Vagina (tissue), 2 donors: ENCODE results near the gene BCAT1. TPM values are rescaled to one million over a fixed set of nuclear protein-coding genes. Genes with fewer than 3 reads are reported as not detected.

ENCODE experiments used
- DNase-seq, 2 donors: peaks; one replicate each; pipeline ENCODE4 v3.0.0-alpha.2; 2017; ENCODE audit errors: extremely low spot score in 2 of 2
- H3K27ac ChIP-seq: fragments of 200-600 bp; sonication (generic); one replicate; pipeline ENCODE4 v1.5.1; 2019
- H3K27me3 ChIP-seq: fragments of 200-600 bp; sonication (generic); one replicate; pipeline ENCODE4 v1.5.1; 2019
- H3K36me3 ChIP-seq, 2 donors: fragments of 200-600 bp; sonication (generic); one replicate each; pipeline ENCODE4 v1.5.1; 2017 to 2019
- H3K4me1 ChIP-seq: fragments of 200-600 bp; sonication (generic); one replicate; pipeline ENCODE4 v1.5.1; 2019
- H3K4me3 ChIP-seq, 2 donors: fragments of 200-600 bp; sonication (generic); 1 replicate in 1 of 2; 2 replicates in 1 of 2; pipeline ENCODE4 v1.5.1; 2016 to 2019
- H3K9me3 ChIP-seq: fragments of 200-600 bp; sonication (generic); one replicate; pipeline ENCODE4 v1.5.1; 2019
- POLR2A ChIP-seq, 2 donors: fragments of 450-650 bp; IDR thresholded peaks; one replicate each; pipeline ENCODE4 v1.6.1; 2017; ENCODE audit warnings: antibody characterized with exemption in 2 of 2, mild to moderate bottlenecking in 2 of 2, moderate library complexity in 2 of 2
- POLR2AphosphoS5 ChIP-seq, 2 donors: sonication (generic); formaldehyde crosslinking; IDR thresholded peaks; one replicate each; pipeline ENCODE4 v1.9.0; 2017; ENCODE audit warnings: antibody characterized with exemption in 2 of 2, mild to moderate bottlenecking in 2 of 2, low read depth in 1 of 2; ENCODE audit not compliant: insufficient read depth in 1 of 2
- intact Hi-C: fragments of 100-400 bp; cut with DNase I; formaldehyde crosslinking; loops from one replicate; pipeline ENCODE4 v1.15.1; 2023
- total RNA-seq: library from RNA; depleted of rRNA; stranded (reverse); fragments of >200 nt; gene quantifications from one replicate; pipeline ENCODE4 v1.2.3, GENCODE V29; 2016
- TF ChIP-seq, protein P1 (sequence below), 3 experiments: fragments of 450-650 bp in 2 of 3; fragments of 200-600 bp in 1 of 3; sonication (generic) in 1 of 3; IDR thresholded peaks; one replicate each; pipeline ENCODE4 v1.5.1; 2017 to 2019; ENCODE audit warnings: antibody characterized with exemption in 3 of 3, mild to moderate bottlenecking in 2 of 3, moderate library complexity in 2 of 3

BCAT1 gene
- total RNA-seq, 1 donor from 2014 or later: 20.6 TPM

DNA sequence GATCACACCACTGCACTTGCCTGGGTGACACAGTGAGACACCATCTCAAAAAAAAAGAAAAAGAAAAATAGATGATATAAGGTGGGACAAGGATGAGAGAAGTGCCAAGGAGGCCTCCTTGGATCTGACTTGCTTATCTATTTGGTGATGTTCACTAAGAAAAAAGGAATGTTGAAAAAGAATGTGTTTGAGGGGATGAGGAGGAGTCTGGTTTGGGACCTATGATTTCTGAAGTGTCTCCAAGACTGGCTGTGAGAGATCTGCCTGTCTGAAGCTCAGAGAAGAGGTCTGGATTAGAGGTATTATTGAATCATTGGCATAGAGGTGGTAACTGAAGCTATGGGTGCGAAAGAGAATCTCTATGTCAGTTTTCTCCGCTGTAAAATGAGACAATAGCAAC lies 42.8 kb downstream of the BCAT1 start:
- DNase-seq: no peak
- TF ChIP-seq POLR2A (IDR thresholded peaks at IDR 0.05) (no peak), POLR2AphosphoS5 (IDR thresholded peaks at IDR 0.05; ENCODE audit: insufficient read depth in 1 of 2, low read depth in 1 of 2) (no peak)
- TF ChIP-seq, protein P1, sequence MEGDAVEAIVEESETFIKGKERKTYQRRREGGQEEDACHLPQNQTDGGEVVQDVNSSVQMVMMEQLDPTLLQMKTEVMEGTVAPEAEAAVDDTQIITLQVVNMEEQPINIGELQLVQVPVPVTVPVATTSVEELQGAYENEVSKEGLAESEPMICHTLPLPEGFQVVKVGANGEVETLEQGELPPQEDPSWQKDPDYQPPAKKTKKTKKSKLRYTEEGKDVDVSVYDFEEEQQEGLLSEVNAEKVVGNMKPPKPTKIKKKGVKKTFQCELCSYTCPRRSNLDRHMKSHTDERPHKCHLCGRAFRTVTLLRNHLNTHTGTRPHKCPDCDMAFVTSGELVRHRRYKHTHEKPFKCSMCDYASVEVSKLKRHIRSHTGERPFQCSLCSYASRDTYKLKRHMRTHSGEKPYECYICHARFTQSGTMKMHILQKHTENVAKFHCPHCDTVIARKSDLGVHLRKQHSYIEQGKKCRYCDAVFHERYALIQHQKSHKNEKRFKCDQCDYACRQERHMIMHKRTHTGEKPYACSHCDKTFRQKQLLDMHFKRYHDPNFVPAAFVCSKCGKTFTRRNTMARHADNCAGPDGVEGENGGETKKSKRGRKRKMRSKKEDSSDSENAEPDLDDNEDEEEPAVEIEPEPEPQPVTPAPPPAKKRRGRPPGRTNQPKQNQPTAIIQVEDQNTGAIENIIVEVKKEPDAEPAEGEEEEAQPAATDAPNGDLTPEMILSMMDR (IDR thresholded peaks at IDR 0.05): no peak

DNA sequence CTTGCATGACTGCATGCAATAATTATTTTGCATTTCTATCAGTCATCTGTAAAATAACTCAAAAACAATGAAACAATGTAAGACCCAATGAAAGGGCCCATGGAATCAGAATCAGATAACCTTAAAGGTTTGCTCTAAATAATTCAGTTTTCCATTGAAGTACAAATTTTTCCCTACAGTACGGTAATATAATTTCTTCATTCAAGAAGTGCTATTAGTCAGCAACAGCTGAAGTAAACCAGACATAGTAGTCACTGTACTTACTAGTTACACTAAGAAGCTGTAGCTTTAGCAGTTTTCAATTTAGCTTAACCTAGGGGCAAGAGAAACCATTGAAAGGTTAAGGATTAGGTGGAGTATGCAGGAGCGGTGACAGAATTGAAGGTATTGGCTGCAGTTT lies 43.5 kb downstream of the BCAT1 start:
- Histone ChIP-seq H3K4me3 (no peak overlapping the region), H3K36me3 (no peaks in the 10 kb centered on the region), H3K9me3 (no peaks in the 10 kb centered on the region), H3K4me1 (peaks cover 19% of the 10 kb centered on the region), H3K27ac (no peak overlapping the region), H3K27me3 (peaks cover 2% of the 10 kb centered on the region)
- TF ChIP-seq POLR2A (IDR thresholded peaks at IDR 0.05) (no peak), POLR2AphosphoS5 (IDR thresholded peaks at IDR 0.05; ENCODE audit: insufficient read depth in 1 of 2, low read depth in 1 of 2) (no peak)
- TF ChIP-seq, protein P1 (IDR thresholded peaks at IDR 0.05): no peak
- DNase-seq: no peak
- intact Hi-C loops: no loop called here

More for the DNA sequence above, 42.8 kb downstream of the BCAT1 start:
- no peaks in the 10 kb centered on the region for H3K9me3 ChIP-seq
- H3K27me3 ChIP-seq: peaks cover 2% of the 10 kb centered on the region
- no peak overlapping the region for H3K27ac ChIP-seq
- intact Hi-C loops: no loop called here
- peaks cover 19% of the 10 kb centered on the region for H3K4me1 ChIP-seq
- no peak overlapping the region for H3K4me3 ChIP-seq
- H3K36me3 ChIP-seq: no peaks in the 10 kb centered on the region

DNA sequence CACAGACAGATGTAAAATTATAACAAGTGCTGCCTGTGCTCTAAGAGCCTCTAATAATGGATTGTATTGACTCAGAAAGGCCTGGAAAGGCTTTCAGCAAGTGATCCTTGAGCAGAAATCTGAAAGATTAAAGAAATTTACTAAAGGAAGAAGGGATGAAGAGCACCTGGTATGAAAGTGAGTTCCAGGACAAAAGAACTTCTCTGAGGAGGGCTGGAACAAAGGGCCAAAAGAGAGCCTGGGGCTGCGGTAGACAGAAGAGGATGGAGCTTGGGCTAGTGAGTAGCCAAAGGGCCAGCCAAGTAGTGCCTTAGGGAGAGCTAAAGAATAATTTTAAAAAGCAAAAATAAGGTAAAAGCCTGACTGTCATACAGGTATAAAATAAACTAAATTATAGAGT lies 44.0 kb downstream of the BCAT1 start:
- no peak for DNase-seq

DNA sequence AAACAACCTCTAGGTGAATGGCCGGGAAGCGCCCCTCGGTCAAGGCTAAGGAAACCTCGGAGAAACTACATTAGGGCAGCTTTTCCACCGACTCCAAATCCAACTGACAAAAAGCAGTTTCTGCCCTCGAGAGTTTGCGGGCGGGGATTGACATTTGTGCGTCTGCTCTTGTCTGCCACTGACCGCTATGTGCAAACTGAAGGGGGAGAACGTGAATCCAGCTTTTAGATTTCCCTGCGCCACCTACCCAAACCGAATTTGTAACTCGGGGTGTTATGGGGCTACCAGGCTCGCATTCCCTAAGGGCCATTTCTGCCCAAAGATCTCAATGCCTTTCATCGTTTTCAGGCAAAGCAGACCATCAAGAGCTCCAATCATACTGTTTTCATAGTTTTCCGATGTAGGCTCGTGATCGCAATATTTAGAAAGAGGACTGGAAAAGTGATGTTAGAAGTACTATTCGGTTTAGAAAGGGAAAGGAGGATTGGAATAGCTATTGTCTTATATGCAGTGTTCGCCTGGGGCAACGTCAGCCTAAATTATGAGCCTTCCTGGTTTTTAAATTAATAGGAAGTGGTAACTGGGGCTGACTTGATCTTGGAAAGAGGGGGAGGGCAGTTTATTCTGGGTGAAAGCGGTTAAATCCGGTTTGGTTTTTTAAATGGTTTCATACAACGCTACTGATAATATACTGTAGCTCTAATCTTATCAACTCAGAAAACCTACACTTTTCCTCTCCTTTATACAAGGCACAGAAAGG lies 45.4 kb downstream of the BCAT1 start:
- no peak for DNase-seq
- Histone ChIP-seq H3K4me1 (peaks cover 19% of the 10 kb centered on the region), H3K4me3 (peak overlapping the region; percentile 53 to 56), H3K27me3 (no peaks in the 10 kb centered on the region), H3K9me3 (no peaks in the 10 kb centered on the region), H3K27ac (no peak overlapping the region), H3K36me3 (no peaks in the 10 kb centered on the region)
- intact Hi-C loops: no loop called here
- TF ChIP-seq POLR2AphosphoS5 (IDR thresholded peaks at IDR 0.05; ENCODE audit: insufficient read depth in 1 of 2, low read depth in 1 of 2) (no peak), POLR2A (IDR thresholded peaks at IDR 0.05) (no peak)
- TF ChIP-seq, protein P1 (IDR thresholded peaks at IDR 0.05): no peak

More for the DNA sequence above, 44.0 kb downstream of the BCAT1 start:
- Histone ChIP-seq H3K27ac (no peak overlapping the region), H3K36me3 (no peaks in the 10 kb centered on the region), H3K4me1 (peaks cover 19% of the 10 kb centered on the region), H3K9me3 (no peaks in the 10 kb centered on the region), H3K4me3 (no peak overlapping the region), H3K27me3 (peaks cover 2% of the 10 kb centered on the region)
- intact Hi-C loops: no loop called here
- TF ChIP-seq POLR2A (IDR thresholded peaks at IDR 0.05) (no peak), POLR2AphosphoS5 (IDR thresholded peaks at IDR 0.05; ENCODE audit: insufficient read depth in 1 of 2, low read depth in 1 of 2) (no peak)
- TF ChIP-seq, protein P1 (IDR thresholded peaks at IDR 0.05): no peak
